ENCODE measurements around the gene FERD3L. TPM values are rescaled to one million over a fixed set of nuclear protein-coding genes. Genes with fewer than 3 reads are reported as not detected.

The FERD3L gene
- total and polyA plus RNA-seq, 2 of the 8 experiments (the other 6 are each of a cell fraction or from before 2014, with no cell fraction given), result not detected

GRCh38 chr7:19102884-19103283 is 42.3 kb downstream of the FERD3L start:
- Histone ChIP-seq H2BK120ac (replicated peaks; ENCODE audit: low read depth, low read length) (no peak overlapping the region), H3K56ac (replicated peaks; ENCODE audit: insufficient read length, low read depth, low read length) (no peak overlapping the region), H3K27me3 (replicated peaks in 1 of 4; ENCODE audit: control insufficient read depth in 3 of 4, extremely low read depth in 1 of 4, insufficient read depth in 3 of 4, low read length in 3 of 4) (peaks cover 24 to 44% (median 35%) of the 10 kb centered on the region in 4 experiments), H2BK5ac (ENCODE audit: low read depth, low read length) (no peak overlapping the region), H4K5ac (ENCODE audit: insufficient read length, low read depth, low read length) (no peak overlapping the region), H3K79me1 (ENCODE audit: low read depth, low read length) (no peaks in the 10 kb centered on the region), H2AK5ac (ENCODE audit: low read depth, low read length) (no peak overlapping the region), H3K4ac (replicated peaks; ENCODE audit: insufficient read length, low read depth, low read length) (no peak overlapping the region), H3K9me3 (ENCODE audit: insufficient read depth in 2 of 2, low read depth in 1 of 2, low read length in 1 of 2) (no peaks in the 10 kb centered on the region), H2BK15ac (ENCODE audit: low read length) (no peak overlapping the region), H3K9ac (replicated peaks in 1 of 4; ENCODE audit: extremely low read depth in 1 of 4, low read depth in 3 of 4, low read length in 3 of 4) (no peak overlapping the region), H3K18ac (ENCODE audit: extremely low read depth, low read length) (no peak overlapping the region), H3K23ac (ENCODE audit: insufficient read length) (no peak overlapping the region), H3K4me1 (replicated peaks in 1 of 4; ENCODE audit: control insufficient read depth in 3 of 4, insufficient read depth in 4 of 4, low read length in 3 of 4) (peaks cover 5 to 16% (median 7%) of the 10 kb centered on the region in 4 experiments; a peak in 5 of 7 replicates), H3K23me2 (ENCODE audit: low read depth, low read length) (peaks cover 7% of the 10 kb centered on the region; the same call in 1 of the 2 replicates), H3K79me2 (ENCODE audit: control insufficient read depth in 1 of 2, insufficient read depth in 2 of 2, low read length in 2 of 2) (no peaks in the 10 kb centered on the region), H2AFZ (ENCODE audit: low read length) (no peak overlapping the region), H3K4me3 (ENCODE audit: extremely low read depth in 1 of 4, insufficient read depth in 2 of 4, low read depth in 3 of 4, low read length in 4 of 4) (no peak overlapping the region), H2BK20ac (ENCODE audit: low read length) (no peak overlapping the region), H3K36me3 (ENCODE audit: control insufficient read depth in 2 of 4, insufficient read depth in 4 of 4, low read length in 3 of 4) (no peaks in the 10 kb centered on the region), H4K8ac (ENCODE audit: extremely low read depth, insufficient read depth, low read length) (no peak overlapping the region), H3K27ac (ENCODE audit: low read depth, low read length) (no peak overlapping the region), H4K20me1 (replicated peaks in 1 of 2; ENCODE audit: control insufficient read depth in 1 of 2, insufficient read depth in 2 of 2, low read length in 2 of 2) (peaks cover 0 to 3% of the 10 kb centered on the region in 2 experiments), H3K4me2 (ENCODE audit: insufficient read depth in 1 of 2, low read depth in 2 of 2, low read length in 2 of 2) (no peak overlapping the region), H2BK12ac (ENCODE audit: low read depth, low read length) (no peak overlapping the region), H3K14ac (ENCODE audit: insufficient read length) (no peak overlapping the region), H4K91ac (replicated peaks; ENCODE audit: insufficient read length, low read length) (no peak overlapping the region)
- CTCF ChIA-PET (ENCODE audit: partially characterized antibody), result interaction anchor here (0.6 to 1.0 kb wide), 2 partner anchors 150 to 745 kb away, joined by 3 read pairs; no protein-coding TSS in a partner anchor
- FAIRE-seq, result no peak
- POLR2A ChIA-PET (ENCODE audit: partially characterized antibody), result no interaction called here
- DNase-seq (ENCODE audit: low read depth in 1 of 2, low spot score in 2 of 2), result no peak
- 89% methylated on average over 4 of the region's 4 CpGs; no CpG with 5 or more reads in 1 of the 2 experiments for WGBS, 2 experiments (ENCODE audit: extremely low coverage in 1 of 2, insufficient coverage in 1 of 2, insufficient read length in 1 of 2, insufficient replicate concordance in 2 of 2, low coverage in 1 of 2, low lambda C conversion rate in 2 of 2, missing lambda C conversion rate in 1 of 2)
- TF ChIP-seq SAP30 (IDR thresholded peaks at IDR 0.05; ENCODE audit: insufficient read depth, insufficient replicate concordance, low read length) (no peak), EZH2 (IDR thresholded peaks at IDR 0.05; ENCODE audit: low read depth, low read length, severe bottlenecking) (no peak), TBP (IDR thresholded peaks at IDR 0.05; ENCODE audit: low read depth, low read length) (no peak), KDM1A (IDR thresholded peaks at IDR 0.05; ENCODE audit: borderline replicate concordance, low read length) (no peak), CHD1 (IDR thresholded peaks at IDR 0.05; ENCODE audit: low read depth, low read length) (no peak), POU5F1 (IDR thresholded peaks at IDR 0.05; ENCODE audit: low read depth, low read length) (no peak), PHF8 (conservative IDR thresholded peaks at IDR 0.05; ENCODE audit: low read depth, low read length) (no peak), TAF1 (IDR thresholded peaks at IDR 0.05; ENCODE audit: low read depth, low read length) (no peak)
- TF ChIP-seq, protein P1, sequence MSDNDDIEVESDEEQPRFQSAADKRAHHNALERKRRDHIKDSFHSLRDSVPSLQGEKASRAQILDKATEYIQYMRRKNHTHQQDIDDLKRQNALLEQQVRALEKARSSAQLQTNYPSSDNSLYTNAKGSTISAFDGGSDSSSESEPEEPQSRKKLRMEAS (IDR thresholded peaks at IDR 0.05), result no peak

Measured in H1 (cell line).